H9 (cell line): ENCODE measurements around the gene ATXN3L. TPM values are rescaled to one million over a fixed set of nuclear protein-coding genes. Genes with fewer than 3 reads are reported as not detected.

ENCODE experiments used
- DNase-seq: peaks from one replicate; pipeline ENCODE4 v3.0.0-alpha.2; 2017
- H2AFZ ChIP-seq: one replicate; pipeline ENCODE4 v1.6.1; 2013; ENCODE audit warnings: mild to moderate bottlenecking, low read length, control low read depth, moderate library complexity
- H2AK5ac ChIP-seq: 2 replicates; pipeline ENCODE4 v1.6.1; 2013; ENCODE audit warnings: low read length, control low read depth, mixed read lengths; ENCODE audit not compliant: insufficient read length
- H2BK120ac ChIP-seq: one replicate; pipeline ENCODE4 v1.6.1; 2013; ENCODE audit warnings: low read depth, mild to moderate bottlenecking, low read length, control low read depth, inconsistent platforms; ENCODE audit not compliant: poor library complexity, severe bottlenecking
- H2BK12ac ChIP-seq: 2 replicates; pipeline ENCODE4 v1.6.1; 2013; ENCODE audit warnings: low read length, control low read depth, mixed read lengths, low read depth; ENCODE audit not compliant: insufficient read length
- H2BK15ac ChIP-seq: 2 replicates; pipeline ENCODE4 v1.6.1; 2013; ENCODE audit warnings: low read depth, low read length, control low read depth
- H2BK20ac ChIP-seq: one replicate; pipeline ENCODE4 v1.6.1; 2013; ENCODE audit warnings: low read depth, mild to moderate bottlenecking, low read length, control low read depth, inconsistent platforms; ENCODE audit not compliant: poor library complexity, severe bottlenecking
- H2BK5ac ChIP-seq: 2 replicates; pipeline ENCODE4 v1.6.1; 2013; ENCODE audit warnings: low read length, control low read depth, mixed read lengths; ENCODE audit not compliant: insufficient read length
- H3K14ac ChIP-seq: 2 replicates; pipeline ENCODE4 v1.6.1; 2013; ENCODE audit warnings: low read length, control low read depth; ENCODE audit not compliant: insufficient read depth
- H3K18ac ChIP-seq: 2 replicates; pipeline ENCODE4 v1.6.1; 2013; ENCODE audit warnings: low read depth, mild to moderate bottlenecking, mixed read lengths, low read length, control low read depth; ENCODE audit not compliant: insufficient read length
- H3K23ac ChIP-seq: 2 replicates; pipeline ENCODE4 v1.6.1; 2013; ENCODE audit warnings: low read length, control low read depth, mixed read lengths, low read depth; ENCODE audit not compliant: insufficient read length
- H3K23me2 ChIP-seq: 2 replicates; pipeline ENCODE4 v1.6.1; 2013; ENCODE audit warnings: low read depth, mild to moderate bottlenecking, mixed read lengths, low read length, control low read depth; ENCODE audit not compliant: insufficient read length, poor library complexity, severe bottlenecking
- H3K27ac ChIP-seq: 2 replicates; pipeline ENCODE4 v1.5.1; 2013; ENCODE audit warnings: low read length, control low read depth, mixed read lengths, low read depth; ENCODE audit not compliant: insufficient read length
- H3K27me3 ChIP-seq: 2 replicates; pipeline ENCODE4 v1.6.1; 2013; ENCODE audit warnings: low read length, control low read depth, inconsistent platforms; ENCODE audit not compliant: insufficient read depth
- H3K4ac ChIP-seq: 2 replicates; pipeline ENCODE4 v1.6.1; 2013; ENCODE audit warnings: low read depth, mild to moderate bottlenecking, control low read depth, inconsistent platforms, low read length, moderate library complexity
- H3K4me1 ChIP-seq: 2 replicates; pipeline ENCODE4 v1.6.1; 2013; ENCODE audit warnings: low read length, control low read depth, inconsistent platforms; ENCODE audit not compliant: insufficient read depth
- H3K4me2 ChIP-seq: 2 replicates; pipeline ENCODE4 v1.6.1; 2013; ENCODE audit warnings: low read length, control low read depth, mixed read lengths; ENCODE audit not compliant: insufficient read length, insufficient read depth
- H3K56ac ChIP-seq: 2 replicates; pipeline ENCODE4 v1.6.1; 2013; ENCODE audit warnings: low read depth, mild to moderate bottlenecking, mixed read lengths, low read length, control low read depth; ENCODE audit not compliant: insufficient read length
- H3K79me1 ChIP-seq: 2 replicates; pipeline ENCODE4 v1.6.1; 2013; ENCODE audit warnings: low read depth, mild to moderate bottlenecking, moderate library complexity, low read length, control low read depth, inconsistent platforms; ENCODE audit not compliant: insufficient read depth, poor library complexity, severe bottlenecking
- H3K79me2 ChIP-seq: 2 replicates; pipeline ENCODE4 v1.6.1; 2013; ENCODE audit warnings: low read length, control low read depth, inconsistent platforms; ENCODE audit not compliant: insufficient read depth
- H3K9ac ChIP-seq: 2 replicates; pipeline ENCODE4 v1.6.1; 2013; ENCODE audit warnings: low read length, control low read depth, mixed read lengths; ENCODE audit not compliant: insufficient read length; ENCODE audit errors: extremely low read depth
- H3K9me3 ChIP-seq: one replicate; pipeline ENCODE4 v1.6.1; 2013; ENCODE audit warnings: low read depth, low read length, inconsistent platforms; ENCODE audit not compliant: control insufficient read depth
- H3T11ph ChIP-seq: one replicate; pipeline ENCODE4 v1.6.1; 2013; ENCODE audit warnings: mild to moderate bottlenecking, low read length, control low read depth, inconsistent platforms
- H4K20me1 ChIP-seq: one replicate; pipeline ENCODE4 v1.6.1; 2013; ENCODE audit not compliant: control insufficient read depth, insufficient read length, insufficient read depth
- H4K5ac ChIP-seq: 2 replicates; pipeline ENCODE4 v1.6.1; 2013; ENCODE audit warnings: low read depth, mild to moderate bottlenecking, mixed read lengths, low read length, control low read depth; ENCODE audit not compliant: insufficient read length
- H4K8ac ChIP-seq: replicated peaks from 2 replicates; pipeline ENCODE4 v1.6.1; 2013; ENCODE audit warnings: low read length, control low read depth, mixed read lengths, low read depth; ENCODE audit not compliant: insufficient read length
- H4K91ac ChIP-seq: 2 replicates; pipeline ENCODE4 v1.6.1; 2013; ENCODE audit warnings: low read depth, mild to moderate bottlenecking, moderate library complexity, mixed read lengths, low read length, control low read depth; ENCODE audit not compliant: insufficient read length
- H3K27ac Mint-ChIP-seq, 3 experiments: 2 replicates in 2 of 3; 3 replicates in 1 of 3; pipeline ENCODE4 v1.8.0; 2020 to 2021; ENCODE audit warnings: mixed read lengths in 3 of 3, mild to moderate bottlenecking in 1 of 3, moderate library complexity in 1 of 3
- H3K27me3 Mint-ChIP-seq: 2 replicates; pipeline ENCODE4 v1.8.0; 2021; ENCODE audit warnings: low read depth, mild to moderate bottlenecking, moderate library complexity, mixed read lengths
- H3K36me3 Mint-ChIP-seq, 3 experiments: 2 replicates in 2 of 3; 3 replicates in 1 of 3; pipeline ENCODE4 v1.8.0; 2020 to 2021; ENCODE audit warnings: low read depth in 3 of 3, mixed read lengths in 3 of 3; ENCODE audit not compliant: insufficient read depth in 1 of 3
- H3K4me1 Mint-ChIP-seq, 2 experiments: 2 replicates each; pipeline ENCODE4 v1.8.0; 2020; ENCODE audit warnings: mixed read lengths in 2 of 2
- H3K4me3 Mint-ChIP-seq, 2 experiments: 2 replicates in 1 of 2; 3 replicates in 1 of 2; pipeline ENCODE4 v1.8.0; 2020 to 2021; ENCODE audit warnings: mild to moderate bottlenecking in 2 of 2, mixed read lengths in 2 of 2, moderate library complexity in 1 of 2
- H3K9me3 Mint-ChIP-seq, 2 experiments: 2 replicates in 1 of 2; 3 replicates in 1 of 2; pipeline ENCODE4 v1.8.0; 2020; ENCODE audit warnings: mild to moderate bottlenecking in 2 of 2, mixed read lengths in 2 of 2, moderate library complexity in 1 of 2
- CTCF ChIP-seq: fragments of 200-600 bp; sonication (generic); conservative IDR thresholded peaks from 3 replicates; pipeline ENCODE4 v1.8.0; 2021; ENCODE audit warnings: antibody characterized with exemption, mild to moderate bottlenecking
- WGBS: extraction: QIAGEN DNeasy Blood & Tissue Kit; methylation state at CpG from one replicate; pipeline ENCODE4 v1.1.7; 2013; ENCODE audit warnings: missing lambda C conversion rate, low lambda C conversion rate, mixed read lengths; ENCODE audit not compliant: insufficient read length; ENCODE audit errors: extremely low coverage; 5-methylcytosine and 5-hydroxymethylcytosine counted together
- total RNA-seq: library from RNA; stranded (reverse); gene quantifications from 2 replicates; pipeline ENCODE4 v1.2.1, GENCODE V29; 2021

The ATXN3L gene
- total RNA-seq, 1 experiment from 2014 or later, result not detected

- peaks cover 1 to 5% (median 4%) of the 10 kb centered on the region in 3 experiments; a peak in 6 of 7 replicates for H3K36me3 Mint-ChIP-seq
- H3K79me1 ChIP-seq, result no peaks in the 10 kb centered on the region
- no peak overlapping the region for H3K14ac ChIP-seq
- peaks cover 14% of the 10 kb centered on the region for H3K9me3 ChIP-seq
- H3K18ac ChIP-seq, result no peak overlapping the region
- H3K4me1 Mint-ChIP-seq, result peaks cover 9 to 20% of the 10 kb centered on the region in 2 experiments
- no peak overlapping the region for H3K4me2 ChIP-seq
- H2BK120ac ChIP-seq, result no peak overlapping the region
- H4K8ac ChIP-seq, result no peak overlapping the region
- no peaks in the 10 kb centered on the region for H4K20me1 ChIP-seq
- H3K9ac ChIP-seq, result no peak overlapping the region
- H3K23ac ChIP-seq, result no peak overlapping the region
- no peaks in the 10 kb centered on the region for H3K79me2 ChIP-seq
- no peak for DNase-seq
- H3K9me3 Mint-ChIP-seq, result peaks cover 49 to 56% of the 10 kb centered on the region in 2 experiments
- no peak overlapping the region for H3K4ac ChIP-seq
- H3K27ac Mint-ChIP-seq, result no peak overlapping the region
- H3K56ac ChIP-seq, result no peak overlapping the region
- no peak overlapping the region for H3K4me3 Mint-ChIP-seq
- H3T11ph ChIP-seq, result no peak overlapping the region
- H4K91ac ChIP-seq, result no peak overlapping the region
- no peak overlapping the region for H2BK15ac ChIP-seq
- H2BK20ac ChIP-seq, result no peak overlapping the region
- no peaks in the 10 kb centered on the region for H3K23me2 ChIP-seq
- no peak overlapping the region for H2AK5ac ChIP-seq
- no peak for TF ChIP-seq CTCF
- H3K27me3 ChIP-seq, result no peaks in the 10 kb centered on the region
- no peak overlapping the region for H3K27ac ChIP-seq
- H2BK5ac ChIP-seq, result no peak overlapping the region
- H4K5ac ChIP-seq, result no peak overlapping the region
- no peaks in the 10 kb centered on the region; the same call in 1 of the 2 replicates for H3K27me3 Mint-ChIP-seq
- no CpG with 5 or more reads among the region's 32 CpGs for WGBS
- no peak overlapping the region for H2AFZ ChIP-seq
- H3K4me1 ChIP-seq, result no peaks in the 10 kb centered on the region
- no peak overlapping the region for H2BK12ac ChIP-seq
Measured at GRCh38 chrX:13290891-13291614, 28.8 kb downstream of the ATXN3L start.
